ENCODE results near the gene GRIK5.
"Not testable (repeated sequence)": the region's sequence is repeated elsewhere in the genome, so short reads cannot be mapped to it uniquely, and the experiment has no call there.

The GRIK5 gene

GRCh38 chr19:42045575-42045974 lies 24.4 kb downstream of the GRIK5 start:
- H4K20me1 ChIP-seq (ENCODE audit: insufficient read depth, low read length): no peaks in the 10 kb centered on the region; the same call in 1 of the 2 replicates
- peaks cover 3% of the 10 kb centered on the region for H3K27me3 ChIP-seq (ENCODE audit: insufficient read depth, low read length, poor library complexity)
- no peak overlapping the region for H3K4me3 ChIP-seq (ENCODE audit: low read depth in 1 of 2, low read length in 2 of 2)
- H3K9me3 ChIP-seq (ENCODE audit: insufficient read depth, low read length, severe bottlenecking): no peaks in the 10 kb centered on the region
- DNase-seq: no peak
- peaks cover 13% of the 10 kb centered on the region for H3K4me1 ChIP-seq (ENCODE audit: insufficient read depth, low read length)
- no peak for TF ChIP-seq CTCF (IDR thresholded peaks at IDR 0.05; ENCODE audit: borderline replicate concordance, extremely low read depth, low read length, poor library complexity, severe bottlenecking)
- no peak for TF ChIP-seq EZH2 (IDR thresholded peaks at IDR 0.05; ENCODE audit: borderline replicate concordance, low read depth, low read length, severe bottlenecking)
- no peaks in the 10 kb centered on the region for H3K36me3 ChIP-seq (ENCODE audit: insufficient read depth, low read length)
- H2AFZ ChIP-seq (ENCODE audit: low read depth, low read length): no peak overlapping the region
- no peaks in the 10 kb centered on the region for H3K79me2 ChIP-seq (ENCODE audit: insufficient read depth, low read length)
- no peak overlapping the region for H3K4me2 ChIP-seq (ENCODE audit: insufficient read depth, low read length)
- no peak overlapping the region for H3K9ac ChIP-seq (ENCODE audit: low read depth, low read length)
- no peak overlapping the region for H3K27ac ChIP-seq (ENCODE audit: low read length)
- no peak for ATAC-seq (ENCODE audit: insufficient read depth, low read depth)

GRCh38 chr19:42042455-42043170 lies 27.4 kb downstream of the GRIK5 start:
- no peaks in the 10 kb centered on the region for H3K9me3 ChIP-seq (ENCODE audit: insufficient read depth, low read length, severe bottlenecking)
- no peaks in the 10 kb centered on the region; the same call in 1 of the 2 replicates for H4K20me1 ChIP-seq (ENCODE audit: insufficient read depth, low read length)
- H3K4me3 ChIP-seq (ENCODE audit: low read depth in 1 of 2, low read length in 2 of 2): no peak overlapping the region
- no peaks in the 10 kb centered on the region for H3K4me1 ChIP-seq (ENCODE audit: insufficient read depth, low read length)
- no peaks in the 10 kb centered on the region for H3K79me2 ChIP-seq (ENCODE audit: insufficient read depth, low read length)
- H3K9ac ChIP-seq (ENCODE audit: low read depth, low read length): no peak overlapping the region
- ATAC-seq (ENCODE audit: insufficient read depth, low read depth) (no peak), DNase-seq (no peak)
- no peak overlapping the region for H3K27ac ChIP-seq (ENCODE audit: low read length)
- no peaks in the 10 kb centered on the region for H3K36me3 ChIP-seq (ENCODE audit: insufficient read depth, low read length)
- TF ChIP-seq EZH2 (IDR thresholded peaks at IDR 0.05; ENCODE audit: borderline replicate concordance, low read depth, low read length, severe bottlenecking) (no peak), CTCF (IDR thresholded peaks at IDR 0.05; ENCODE audit: borderline replicate concordance, extremely low read depth, low read length, poor library complexity, severe bottlenecking) (no peak)
- H3K27me3 ChIP-seq (ENCODE audit: insufficient read depth, low read length, poor library complexity): peaks cover 3% of the 10 kb centered on the region
- no peak overlapping the region for H3K4me2 ChIP-seq (ENCODE audit: insufficient read depth, low read length)
- no peak overlapping the region for H2AFZ ChIP-seq (ENCODE audit: low read depth, low read length)

GRCh38 chr19:42040491-42040890 lies 29.5 kb downstream of the GRIK5 start:
- not testable (repeated sequence) for H3K9ac ChIP-seq (ENCODE audit: low read depth, low read length); DNase-seq; H3K4me2 ChIP-seq (ENCODE audit: insufficient read depth, low read length); H3K36me3 ChIP-seq (ENCODE audit: insufficient read depth, low read length); H3K4me3 ChIP-seq (ENCODE audit: low read depth in 1 of 2, low read length in 2 of 2); H3K79me2 ChIP-seq (ENCODE audit: insufficient read depth, low read length); H3K9me3 ChIP-seq (ENCODE audit: insufficient read depth, low read length, severe bottlenecking); H3K4me1 ChIP-seq (ENCODE audit: insufficient read depth, low read length); ATAC-seq (ENCODE audit: insufficient read depth, low read depth); H4K20me1 ChIP-seq (ENCODE audit: insufficient read depth, low read length); H3K27me3 ChIP-seq (ENCODE audit: insufficient read depth, low read length, poor library complexity); H3K27ac ChIP-seq (ENCODE audit: low read length); H2AFZ ChIP-seq (ENCODE audit: low read depth, low read length)

- no peaks in the 10 kb centered on the region for H3K79me2 ChIP-seq (ENCODE audit: insufficient read depth, low read length)
- H2AFZ ChIP-seq (ENCODE audit: low read depth, low read length): no peak overlapping the region
- H3K27me3 ChIP-seq (ENCODE audit: insufficient read depth, low read length, poor library complexity): peaks cover 3% of the 10 kb centered on the region
- H3K4me1 ChIP-seq (ENCODE audit: insufficient read depth, low read length): peaks cover 1% of the 10 kb centered on the region; the same call in 1 of the 2 replicates
- ATAC-seq (ENCODE audit: insufficient read depth, low read depth) (no peak), DNase-seq (no peak)
- H3K4me2 ChIP-seq (ENCODE audit: insufficient read depth, low read length): no peak overlapping the region
- no peak overlapping the region for H3K4me3 ChIP-seq (ENCODE audit: low read depth in 1 of 2, low read length in 2 of 2)
- TF ChIP-seq EZH2 (IDR thresholded peaks at IDR 0.05; ENCODE audit: borderline replicate concordance, low read depth, low read length, severe bottlenecking): no peak
- no peak for TF ChIP-seq CTCF (IDR thresholded peaks at IDR 0.05; ENCODE audit: borderline replicate concordance, extremely low read depth, low read length, poor library complexity, severe bottlenecking)
- H3K27ac ChIP-seq (ENCODE audit: low read length): no peak overlapping the region
- no peak overlapping the region for H3K9ac ChIP-seq (ENCODE audit: low read depth, low read length)
- no peaks in the 10 kb centered on the region for H3K9me3 ChIP-seq (ENCODE audit: insufficient read depth, low read length, severe bottlenecking)
- H3K36me3 ChIP-seq (ENCODE audit: insufficient read depth, low read length): no peaks in the 10 kb centered on the region
- no peaks in the 10 kb centered on the region for H4K20me1 ChIP-seq (ENCODE audit: insufficient read depth, low read length)
These were observed 30.0 kb downstream of the GRIK5 start for GRCh38 chr19:42040031-42040430.
